Measurements from ENCODE around the gene SRD5A1. TPM values are rescaled to one million over a fixed set of nuclear protein-coding genes. Genes with fewer than 3 reads are reported as not detected.

Gene SRD5A1
- total RNA-seq, 1 experiment from 2014 or later: 29.9 TPM

DNA sequence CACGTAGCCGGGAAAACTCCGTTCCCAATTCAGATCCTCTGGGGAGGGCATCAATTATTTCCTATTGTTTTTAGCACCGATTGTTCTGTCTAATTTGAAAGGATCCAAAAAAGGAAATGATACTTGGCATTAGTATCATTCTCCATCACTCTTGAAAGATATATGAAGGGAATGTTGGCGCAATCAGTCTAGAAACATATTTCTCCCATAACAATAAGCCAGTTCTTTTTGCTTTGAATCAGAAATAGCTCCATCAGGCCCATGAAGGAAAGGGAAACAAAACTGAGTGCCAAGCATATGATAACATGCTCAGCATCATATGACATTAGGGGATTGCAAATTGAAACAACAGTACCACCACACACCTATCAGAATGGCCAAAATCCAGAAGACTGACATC is 39.8 kb downstream of the SRD5A1 start:
- H3K9me3 Mint-ChIP-seq: peaks cover 10 to 24% of the 10 kb centered on the region in 2 experiments
- TF ChIP-seq, protein P1, sequence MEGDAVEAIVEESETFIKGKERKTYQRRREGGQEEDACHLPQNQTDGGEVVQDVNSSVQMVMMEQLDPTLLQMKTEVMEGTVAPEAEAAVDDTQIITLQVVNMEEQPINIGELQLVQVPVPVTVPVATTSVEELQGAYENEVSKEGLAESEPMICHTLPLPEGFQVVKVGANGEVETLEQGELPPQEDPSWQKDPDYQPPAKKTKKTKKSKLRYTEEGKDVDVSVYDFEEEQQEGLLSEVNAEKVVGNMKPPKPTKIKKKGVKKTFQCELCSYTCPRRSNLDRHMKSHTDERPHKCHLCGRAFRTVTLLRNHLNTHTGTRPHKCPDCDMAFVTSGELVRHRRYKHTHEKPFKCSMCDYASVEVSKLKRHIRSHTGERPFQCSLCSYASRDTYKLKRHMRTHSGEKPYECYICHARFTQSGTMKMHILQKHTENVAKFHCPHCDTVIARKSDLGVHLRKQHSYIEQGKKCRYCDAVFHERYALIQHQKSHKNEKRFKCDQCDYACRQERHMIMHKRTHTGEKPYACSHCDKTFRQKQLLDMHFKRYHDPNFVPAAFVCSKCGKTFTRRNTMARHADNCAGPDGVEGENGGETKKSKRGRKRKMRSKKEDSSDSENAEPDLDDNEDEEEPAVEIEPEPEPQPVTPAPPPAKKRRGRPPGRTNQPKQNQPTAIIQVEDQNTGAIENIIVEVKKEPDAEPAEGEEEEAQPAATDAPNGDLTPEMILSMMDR (conservative IDR thresholded peaks at IDR 0.05): no peak

More for the DNA sequence above, 39.8 kb downstream of the SRD5A1 start:
- H3K9ac ChIP-seq (ENCODE audit: extremely low read depth, insufficient read length, low read length): no peak overlapping the region
- no peak overlapping the region for H2AFZ ChIP-seq (ENCODE audit: low read length)
- H2BK20ac ChIP-seq (ENCODE audit: low read depth, low read length, poor library complexity, severe bottlenecking): no peak overlapping the region
- H3K9me3 ChIP-seq (ENCODE audit: control insufficient read depth, low read depth, low read length): peaks cover 6% of the 10 kb centered on the region
- H3K14ac ChIP-seq (ENCODE audit: insufficient read depth, low read length): no peak overlapping the region
- no peak overlapping the region for H3K23ac ChIP-seq (ENCODE audit: insufficient read length, low read depth, low read length)
- DNase-seq: no peak
- H3K56ac ChIP-seq (ENCODE audit: insufficient read length, low read depth, low read length): no peak overlapping the region
- no peak overlapping the region for H3T11ph ChIP-seq (ENCODE audit: low read length)
- Mint-ChIP-seq H3K36me3 (ENCODE audit: insufficient read depth in 1 of 3, low read depth in 3 of 3) (peaks cover 27 to 53% (median 42%) of the 10 kb centered on the region in 3 experiments), H3K27ac (no peak overlapping the region), H3K4me1 (peaks cover 0 to 6% of the 10 kb centered on the region in 2 experiments; a peak in 2 of 4 replicates), H3K4me3 (no peak overlapping the region), H3K27me3 (ENCODE audit: low read depth) (no peaks in the 10 kb centered on the region; the same call in 1 of the 2 replicates)
- H3K27ac ChIP-seq (ENCODE audit: insufficient read length, low read depth, low read length): no peak overlapping the region
- H3K4ac ChIP-seq (ENCODE audit: low read depth, low read length): no peak overlapping the region
- no CpG with 5 or more reads among the region's 5 CpGs for WGBS (ENCODE audit: extremely low coverage, insufficient read length, low lambda C conversion rate)
- H3K79me2 ChIP-seq (ENCODE audit: insufficient read depth, low read length): no peaks in the 10 kb centered on the region; the same call in 1 of the 2 replicates
- no peaks in the 10 kb centered on the region for H3K23me2 ChIP-seq (ENCODE audit: insufficient read length, low read depth, low read length, poor library complexity, severe bottlenecking)
- H2BK5ac ChIP-seq (ENCODE audit: insufficient read length, low read length): no peak overlapping the region
- H3K4me2 ChIP-seq (ENCODE audit: insufficient read depth, insufficient read length, low read length): no peak overlapping the region
- no peak overlapping the region for H2BK12ac ChIP-seq (ENCODE audit: insufficient read length, low read depth, low read length)
- no peak overlapping the region for H2BK15ac ChIP-seq (ENCODE audit: low read depth, low read length)
- H4K20me1 ChIP-seq (ENCODE audit: control insufficient read depth, insufficient read depth, insufficient read length): peaks cover 4% of the 10 kb centered on the region
- H4K8ac ChIP-seq (replicated peaks; ENCODE audit: insufficient read length, low read depth, low read length): no peak overlapping the region
- no peaks in the 10 kb centered on the region for H3K4me1 ChIP-seq (ENCODE audit: insufficient read depth, low read length)
- H3K18ac ChIP-seq (ENCODE audit: insufficient read length, low read depth, low read length): no peak overlapping the region
- no peak overlapping the region for H4K5ac ChIP-seq (ENCODE audit: insufficient read length, low read depth, low read length)
- no peaks in the 10 kb centered on the region for H3K27me3 ChIP-seq (ENCODE audit: insufficient read depth, low read length)
- H4K91ac ChIP-seq (ENCODE audit: insufficient read length, low read depth, low read length): no peak overlapping the region
- H3K79me1 ChIP-seq (ENCODE audit: insufficient read depth, low read depth, low read length, poor library complexity, severe bottlenecking): no peaks in the 10 kb centered on the region
- H2BK120ac ChIP-seq (ENCODE audit: low read depth, low read length, poor library complexity, severe bottlenecking): no peak overlapping the region
- H2AK5ac ChIP-seq (ENCODE audit: insufficient read length, low read length): no peak overlapping the region

Measured in H9 (cell line).